Measurements from ENCODE around the gene SURF6.
"Not testable (repeated sequence)": the region's sequence is repeated elsewhere in the genome, so short reads cannot be mapped to it uniquely, and the experiment has no call there.

The SURF6 gene

GRCh38 chr9:133285252-133285775 lies 50.7 kb downstream of the SURF6 start:
- no peak for DNase-seq (ENCODE audit: low read depth)

DNA sequence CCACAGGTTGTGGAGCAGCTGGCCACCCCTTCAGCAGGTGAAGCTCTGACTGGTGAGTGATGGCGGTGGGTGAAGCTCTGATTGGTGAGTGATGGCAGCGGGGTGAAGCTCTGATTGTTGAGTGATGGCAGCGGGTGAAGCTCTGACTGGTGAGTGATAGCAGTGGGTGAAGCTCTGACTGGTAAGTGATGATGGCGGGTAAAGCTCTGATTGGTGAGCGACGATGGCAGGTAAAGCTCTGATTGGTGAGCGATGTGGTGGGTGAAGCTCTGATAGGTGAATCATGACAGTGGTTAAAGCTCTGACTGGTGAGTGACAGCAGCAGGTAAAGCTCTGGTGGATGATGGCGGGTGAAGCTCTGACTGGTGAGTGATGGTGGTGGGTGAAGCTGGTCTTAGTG lies 51.6 kb downstream of the SURF6 start:
- DNase-seq (ENCODE audit: low read depth), result no peak

GRCh38 chr9:133283255-133284032 lies 52.5 kb downstream of the SURF6 start:
- DNase-seq (ENCODE audit: low read depth), result not testable (repeated sequence)

DNA sequence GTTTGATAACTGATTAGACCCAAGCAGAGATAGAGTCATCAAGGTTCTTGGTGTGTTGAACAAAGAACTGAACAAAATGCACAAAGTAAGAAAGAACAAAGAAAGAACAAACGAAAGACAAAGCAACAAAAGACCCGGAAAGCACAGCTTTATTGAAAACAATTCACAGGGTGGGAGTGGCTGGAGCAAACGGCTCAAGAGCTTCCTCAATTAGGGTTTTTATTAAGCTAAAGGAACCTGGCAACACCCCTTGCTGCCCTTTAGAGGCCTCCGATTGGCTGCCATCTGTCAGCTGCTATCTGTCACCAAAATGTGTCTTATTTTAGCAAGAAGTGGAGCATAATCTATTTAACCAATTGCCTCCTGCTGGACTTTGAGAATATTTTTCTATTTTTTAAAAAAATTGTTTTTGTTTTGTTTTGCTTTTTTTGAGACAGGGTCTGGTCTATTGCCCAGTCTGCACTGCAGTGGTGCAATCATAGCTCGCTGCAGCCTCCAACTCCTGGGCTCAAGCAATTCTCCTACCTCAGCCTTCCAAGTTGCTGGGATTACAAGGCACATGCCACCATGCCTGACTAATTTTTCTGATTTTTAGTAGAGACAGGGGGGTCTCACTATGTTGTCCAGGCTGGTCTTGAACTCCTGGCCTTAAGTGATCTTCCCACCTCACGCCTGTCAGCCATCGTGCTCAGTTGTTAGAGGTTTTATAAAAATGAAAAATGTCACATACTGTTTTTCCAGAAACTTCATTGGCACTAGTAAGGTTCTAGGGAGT lies 53.3 kb downstream of the SURF6 start:
- no peak for DNase-seq (ENCODE audit: low read depth)

- no peak for DNase-seq (ENCODE audit: low read depth)
Measured at GRCh38 chr9:133280392-133280791, 55.6 kb downstream of the SURF6 start.

Data from GM04503 (cell line).